ENCODE data around the gene CSNK1D. TPM values are rescaled to one million over a fixed set of nuclear protein-coding genes. Genes with fewer than 3 reads are reported as not detected.
A peak's percentile ranks its signal among the peaks of the same experiment; 100 is the strongest.
"Not testable (repeated sequence)": the region's sequence is repeated elsewhere in the genome, so short reads cannot be mapped to it uniquely, and the experiment has no call there.

The CSNK1D gene
- total RNA-seq, 1 donor from 2014 or later: 118 TPM

- Mint-ChIP-seq H3K9me3 (ENCODE audit: unreplicated experiment) (no peaks in the 10 kb centered on the region), H3K4me1 (ENCODE audit: unreplicated experiment) (peaks cover 6% of the 10 kb centered on the region), H3K36me3 (ENCODE audit: unreplicated experiment) (peaks cover 52% of the 10 kb centered on the region), H3K4me3 (ENCODE audit: unreplicated experiment) (no peak overlapping the region), H3K27ac (ENCODE audit: unreplicated experiment) (no peak overlapping the region), H3K27me3 (ENCODE audit: unreplicated experiment) (no peaks in the 10 kb centered on the region)
- no peak for TF ChIP-seq CTCF (IDR thresholded peaks at IDR 0.05)
- no peak for DNase-seq (ENCODE audit: extremely low spot score, unreplicated experiment)
Measured at GRCh38 chr17:82258555-82258954, 14.9 kb downstream of the CSNK1D start.

- peak overlapping the region; percentile 52 for H3K27ac Mint-ChIP-seq (ENCODE audit: unreplicated experiment)
- H3K27me3 Mint-ChIP-seq (ENCODE audit: unreplicated experiment): no peaks in the 10 kb centered on the region
- no peaks in the 10 kb centered on the region for H3K9me3 Mint-ChIP-seq (ENCODE audit: unreplicated experiment)
- peaks cover 59% of the 10 kb centered on the region for H3K36me3 Mint-ChIP-seq (ENCODE audit: unreplicated experiment)
- no peak for TF ChIP-seq CTCF (IDR thresholded peaks at IDR 0.05)
- no peak for DNase-seq (ENCODE audit: extremely low spot score, unreplicated experiment)
- H3K4me1 Mint-ChIP-seq (ENCODE audit: unreplicated experiment): peaks cover 6% of the 10 kb centered on the region
- H3K4me3 Mint-ChIP-seq (ENCODE audit: unreplicated experiment): no peak overlapping the region
Measured at GRCh38 chr17:82257473-82257872, 16.0 kb downstream of the CSNK1D start.

GRCh38 chr17:82256242-82256885 lies 17.1 kb downstream of the CSNK1D start:
- no peak for DNase-seq (ENCODE audit: extremely low spot score, unreplicated experiment)
- no peaks in the 10 kb centered on the region for H3K27me3 Mint-ChIP-seq (ENCODE audit: unreplicated experiment)
- peaks cover 6% of the 10 kb centered on the region for H3K4me1 Mint-ChIP-seq (ENCODE audit: unreplicated experiment)
- no peak for TF ChIP-seq CTCF (IDR thresholded peaks at IDR 0.05)
- H3K27ac Mint-ChIP-seq (ENCODE audit: unreplicated experiment): no peak overlapping the region
- no peak overlapping the region for H3K4me3 Mint-ChIP-seq (ENCODE audit: unreplicated experiment)
- H3K36me3 Mint-ChIP-seq (ENCODE audit: unreplicated experiment): peaks cover 60% of the 10 kb centered on the region
- no peaks in the 10 kb centered on the region for H3K9me3 Mint-ChIP-seq (ENCODE audit: unreplicated experiment)

- Mint-ChIP-seq H3K4me1 (ENCODE audit: unreplicated experiment) (peaks cover 6% of the 10 kb centered on the region), H3K27ac (ENCODE audit: unreplicated experiment) (no peak overlapping the region), H3K4me3 (ENCODE audit: unreplicated experiment) (no peak overlapping the region), H3K9me3 (ENCODE audit: unreplicated experiment) (no peaks in the 10 kb centered on the region), H3K27me3 (ENCODE audit: unreplicated experiment) (no peaks in the 10 kb centered on the region), H3K36me3 (ENCODE audit: unreplicated experiment) (peaks cover 56% of the 10 kb centered on the region)
- DNase-seq (ENCODE audit: extremely low spot score, unreplicated experiment): no peak
- no peak for TF ChIP-seq CTCF (IDR thresholded peaks at IDR 0.05)
Measured at GRCh38 chr17:82255402-82255972, 18.0 kb downstream of the CSNK1D start.

- not testable (repeated sequence) for H3K9me3 Mint-ChIP-seq (ENCODE audit: unreplicated experiment); H3K27ac Mint-ChIP-seq (ENCODE audit: unreplicated experiment); H3K27me3 Mint-ChIP-seq (ENCODE audit: unreplicated experiment); DNase-seq (ENCODE audit: extremely low spot score, unreplicated experiment); H3K4me1 Mint-ChIP-seq (ENCODE audit: unreplicated experiment); H3K4me3 Mint-ChIP-seq (ENCODE audit: unreplicated experiment)
- peaks cover 52% of the 10 kb centered on the region for H3K36me3 Mint-ChIP-seq (ENCODE audit: unreplicated experiment)
Measured at GRCh38 chr17:82254746-82255145, 18.8 kb downstream of the CSNK1D start.

GRCh38 chr17:82254096-82254495 lies 19.4 kb downstream of the CSNK1D start:
- H3K9me3 Mint-ChIP-seq (ENCODE audit: unreplicated experiment); H3K4me3 Mint-ChIP-seq (ENCODE audit: unreplicated experiment); H3K4me1 Mint-ChIP-seq (ENCODE audit: unreplicated experiment); H3K27me3 Mint-ChIP-seq (ENCODE audit: unreplicated experiment); DNase-seq (ENCODE audit: extremely low spot score, unreplicated experiment); H3K27ac Mint-ChIP-seq (ENCODE audit: unreplicated experiment): not testable (repeated sequence)
- peaks cover 50% of the 10 kb centered on the region for H3K36me3 Mint-ChIP-seq (ENCODE audit: unreplicated experiment)
